ENCODE measurements around the gene ANKRD44.

Gene ANKRD44

DNA sequence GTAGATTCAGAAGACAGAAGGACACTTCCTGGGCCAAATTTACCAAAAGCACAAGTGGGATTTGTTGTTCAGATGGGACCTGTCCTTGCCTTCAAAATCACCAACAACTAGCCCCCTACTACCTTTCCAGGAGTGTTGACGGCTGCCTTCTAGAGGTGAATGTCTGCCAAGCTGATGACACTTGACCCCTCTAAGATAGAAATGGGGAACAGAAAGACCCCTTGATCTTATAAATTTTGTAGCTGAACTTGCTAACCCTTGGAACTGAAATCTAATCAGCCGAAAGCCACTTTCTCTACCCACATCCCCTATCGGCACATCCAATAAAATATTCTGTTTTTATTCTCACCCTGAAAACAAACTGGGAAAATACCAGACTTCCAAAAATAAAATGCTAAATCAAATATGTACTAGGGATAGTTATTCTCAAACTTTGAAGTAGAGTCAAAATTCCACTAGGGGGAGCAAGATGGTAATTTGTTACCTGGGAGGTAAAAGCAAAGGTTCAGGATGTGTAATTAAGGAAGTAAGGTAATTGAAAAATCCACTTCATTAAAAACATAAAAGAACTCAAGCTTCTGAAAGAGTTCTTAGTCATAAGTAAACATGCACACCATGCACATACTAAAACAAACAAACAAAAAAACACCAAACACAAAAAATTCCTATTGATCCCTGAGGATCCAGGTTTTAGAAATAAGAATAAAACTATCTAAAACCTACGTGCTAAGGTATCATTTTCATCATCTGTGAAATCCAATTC lies 119.2 kb downstream of the ANKRD44 start:
- no peak overlapping the region for H3K27ac ChIP-seq (ENCODE audit: low read depth, low read length)
- H3K4me1 ChIP-seq (ENCODE audit: control insufficient read depth, insufficient read depth, low read length), result peaks cover 11% of the 10 kb centered on the region
- no peaks in the 10 kb centered on the region for H3K27me3 ChIP-seq (ENCODE audit: control insufficient read depth, insufficient read depth, low read length)
- H3K36me3 ChIP-seq (ENCODE audit: control insufficient read depth, insufficient read depth, low read length), result no peaks in the 10 kb centered on the region
- H3K4me3 ChIP-seq (ENCODE audit: low read depth, low read length), result no peak overlapping the region
- H3K9me3 ChIP-seq (ENCODE audit: control insufficient read depth, insufficient read depth, low read length), result no peaks in the 10 kb centered on the region
- no peak overlapping the region for H3K9ac ChIP-seq (ENCODE audit: low read depth, low read length)

DNA sequence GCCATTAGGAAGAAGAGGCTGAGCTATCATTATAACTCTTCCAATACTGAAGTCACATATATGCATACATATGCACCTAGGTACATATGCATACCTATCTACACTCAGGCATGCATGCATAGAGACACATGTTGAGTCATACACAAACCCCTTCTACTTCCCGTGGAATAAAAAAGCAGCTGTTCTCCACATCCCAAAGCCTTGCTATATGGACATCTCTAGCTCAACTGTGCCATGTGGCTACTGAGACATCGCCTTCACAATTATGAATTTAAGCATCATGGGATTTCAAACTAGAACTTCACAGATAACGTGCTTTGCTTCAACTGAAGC lies 120.5 kb downstream of the ANKRD44 start:
- H3K27me3 ChIP-seq (ENCODE audit: control insufficient read depth, insufficient read depth, low read length), result no peaks in the 10 kb centered on the region
- H3K4me3 ChIP-seq (ENCODE audit: low read depth, low read length), result no peak overlapping the region
- H3K9ac ChIP-seq (ENCODE audit: low read depth, low read length), result no peak overlapping the region
- no peaks in the 10 kb centered on the region for H3K9me3 ChIP-seq (ENCODE audit: control insufficient read depth, insufficient read depth, low read length)
- H3K4me1 ChIP-seq (ENCODE audit: control insufficient read depth, insufficient read depth, low read length), result peaks cover 11% of the 10 kb centered on the region
- H3K27ac ChIP-seq (ENCODE audit: low read depth, low read length), result no peak overlapping the region
- H3K36me3 ChIP-seq (ENCODE audit: control insufficient read depth, insufficient read depth, low read length), result no peaks in the 10 kb centered on the region

DNA sequence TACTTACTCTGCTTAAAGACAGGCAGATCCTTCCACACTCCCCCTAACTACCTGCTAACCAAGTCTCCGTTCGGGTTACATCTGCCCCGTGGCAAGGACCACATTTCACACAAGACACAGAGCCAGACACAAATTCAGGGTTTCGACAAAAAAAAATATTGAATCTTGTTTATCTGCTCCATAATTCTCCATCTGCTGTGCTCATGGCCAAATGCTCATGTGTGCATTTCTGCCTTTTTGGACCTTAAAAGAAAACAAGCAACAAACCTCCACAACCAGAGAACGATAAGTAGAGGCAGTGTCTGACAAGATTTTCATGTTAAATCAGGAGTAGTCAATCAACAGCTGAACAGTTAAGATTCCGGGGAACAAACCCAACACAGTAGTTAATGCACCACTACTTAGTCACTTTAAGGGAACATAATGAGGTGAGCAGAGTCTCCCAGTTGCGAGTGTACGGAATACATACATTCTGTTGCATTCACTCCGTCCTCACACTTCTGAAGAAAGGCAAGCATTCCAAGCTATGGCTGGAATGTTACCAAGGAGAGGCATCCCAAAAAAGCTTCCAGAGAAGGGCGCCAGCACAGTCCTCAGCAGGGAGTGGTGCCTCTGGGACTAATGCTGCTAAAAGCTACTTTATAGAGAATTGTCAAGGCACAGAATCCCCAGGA lies 121.0 kb downstream of the ANKRD44 start:
- Histone ChIP-seq H3K4me3 (ENCODE audit: low read depth, low read length) (no peak overlapping the region), H3K27ac (ENCODE audit: low read depth, low read length) (no peak overlapping the region)

DNA sequence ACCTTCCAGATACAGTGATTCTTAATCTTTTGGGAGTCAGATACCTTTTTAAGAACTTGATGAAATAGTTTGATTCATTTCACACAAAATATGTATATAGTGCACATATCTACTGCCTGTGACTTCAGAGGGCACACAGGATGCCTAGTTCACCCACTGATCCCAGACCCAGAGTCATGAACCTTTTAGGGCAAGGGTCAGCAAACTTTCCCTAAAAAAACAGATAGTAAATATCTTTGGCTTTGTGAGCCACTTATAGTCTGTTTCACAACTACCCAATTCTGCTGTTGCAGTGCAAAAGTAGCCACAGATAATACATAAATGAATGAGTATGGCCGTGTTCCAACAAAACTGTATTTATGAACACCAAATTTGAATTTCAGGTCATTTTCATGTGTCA lies 124.9 kb downstream of the ANKRD44 start:
- Histone ChIP-seq H3K36me3 (ENCODE audit: control insufficient read depth, insufficient read depth, low read length) (no peaks in the 10 kb centered on the region), H3K4me3 (ENCODE audit: low read depth, low read length) (no peak overlapping the region), H3K9ac (ENCODE audit: low read depth, low read length) (no peak overlapping the region), H3K27me3 (ENCODE audit: control insufficient read depth, insufficient read depth, low read length) (no peaks in the 10 kb centered on the region), H3K4me1 (ENCODE audit: control insufficient read depth, insufficient read depth, low read length) (peaks cover 8% of the 10 kb centered on the region), H3K27ac (ENCODE audit: low read depth, low read length) (no peak overlapping the region), H3K9me3 (ENCODE audit: control insufficient read depth, insufficient read depth, low read length) (no peaks in the 10 kb centered on the region)

More for the DNA sequence above, 121.0 kb downstream of the ANKRD44 start:
- no peaks in the 10 kb centered on the region for H3K9me3 ChIP-seq (ENCODE audit: control insufficient read depth, insufficient read depth, low read length)
- no peak overlapping the region for H3K9ac ChIP-seq (ENCODE audit: low read depth, low read length)
- H3K4me1 ChIP-seq (ENCODE audit: control insufficient read depth, insufficient read depth, low read length), result peaks cover 11% of the 10 kb centered on the region
- no peaks in the 10 kb centered on the region for H3K27me3 ChIP-seq (ENCODE audit: control insufficient read depth, insufficient read depth, low read length)
- no peaks in the 10 kb centered on the region for H3K36me3 ChIP-seq (ENCODE audit: control insufficient read depth, insufficient read depth, low read length)

GRCh38 chr2:197184959-197185586 lies 125.5 kb downstream of the ANKRD44 start:
- no peaks in the 10 kb centered on the region for H3K36me3 ChIP-seq (ENCODE audit: control insufficient read depth, insufficient read depth, low read length)
- no peak overlapping the region for H3K9ac ChIP-seq (ENCODE audit: low read depth, low read length)
- no peaks in the 10 kb centered on the region for H3K9me3 ChIP-seq (ENCODE audit: control insufficient read depth, insufficient read depth, low read length)
- no peak overlapping the region for H3K4me3 ChIP-seq (ENCODE audit: low read depth, low read length)
- no peak overlapping the region for H3K27ac ChIP-seq (ENCODE audit: low read depth, low read length)
- H3K4me1 ChIP-seq (ENCODE audit: control insufficient read depth, insufficient read depth, low read length), result peaks cover 6% of the 10 kb centered on the region
- no peaks in the 10 kb centered on the region for H3K27me3 ChIP-seq (ENCODE audit: control insufficient read depth, insufficient read depth, low read length)

GRCh38 chr2:197183355-197183754 lies 127.2 kb downstream of the ANKRD44 start:
- Histone ChIP-seq H3K27ac (ENCODE audit: low read depth, low read length) (no peak overlapping the region), H3K27me3 (ENCODE audit: control insufficient read depth, insufficient read depth, low read length) (no peaks in the 10 kb centered on the region), H3K4me1 (ENCODE audit: control insufficient read depth, insufficient read depth, low read length) (no peaks in the 10 kb centered on the region)

DNA sequence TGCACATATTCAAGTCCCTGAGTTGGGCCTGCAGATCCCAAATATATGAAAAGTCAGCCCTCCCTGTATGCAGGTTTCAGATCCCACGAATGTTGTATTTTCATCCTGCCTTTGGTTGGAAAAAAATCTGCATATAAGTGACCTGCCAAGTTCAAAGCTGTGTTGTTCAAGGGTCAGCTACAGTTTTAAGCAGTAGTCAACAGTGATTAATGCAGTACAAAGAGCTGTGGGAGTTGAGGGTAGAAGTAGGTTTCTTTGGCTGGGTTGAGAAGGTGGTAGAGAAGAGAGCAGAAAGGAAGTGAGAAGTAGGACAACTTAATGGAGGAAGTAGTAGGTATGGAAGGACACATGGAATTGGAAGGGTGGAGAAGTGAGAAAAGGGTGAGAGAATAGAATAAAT lies 127.9 kb downstream of the ANKRD44 start:
- H3K9ac ChIP-seq (ENCODE audit: low read depth, low read length), result no peak overlapping the region
- H3K4me1 ChIP-seq (ENCODE audit: control insufficient read depth, insufficient read depth, low read length), result no peaks in the 10 kb centered on the region
- H3K27me3 ChIP-seq (ENCODE audit: control insufficient read depth, insufficient read depth, low read length), result no peaks in the 10 kb centered on the region
- no peaks in the 10 kb centered on the region for H3K9me3 ChIP-seq (ENCODE audit: control insufficient read depth, insufficient read depth, low read length)
- H3K4me3 ChIP-seq (ENCODE audit: low read depth, low read length), result no peak overlapping the region
- H3K36me3 ChIP-seq (ENCODE audit: control insufficient read depth, insufficient read depth, low read length), result no peaks in the 10 kb centered on the region
- H3K27ac ChIP-seq (ENCODE audit: low read depth, low read length), result no peak overlapping the region

More at GRCh38 chr2:197183355-197183754, 127.2 kb downstream of the ANKRD44 start:
- no peaks in the 10 kb centered on the region for H3K36me3 ChIP-seq (ENCODE audit: control insufficient read depth, insufficient read depth, low read length)
- no peaks in the 10 kb centered on the region for H3K9me3 ChIP-seq (ENCODE audit: control insufficient read depth, insufficient read depth, low read length)
- H3K9ac ChIP-seq (ENCODE audit: low read depth, low read length), result no peak overlapping the region
- no peak overlapping the region for H3K4me3 ChIP-seq (ENCODE audit: low read depth, low read length)

DNA sequence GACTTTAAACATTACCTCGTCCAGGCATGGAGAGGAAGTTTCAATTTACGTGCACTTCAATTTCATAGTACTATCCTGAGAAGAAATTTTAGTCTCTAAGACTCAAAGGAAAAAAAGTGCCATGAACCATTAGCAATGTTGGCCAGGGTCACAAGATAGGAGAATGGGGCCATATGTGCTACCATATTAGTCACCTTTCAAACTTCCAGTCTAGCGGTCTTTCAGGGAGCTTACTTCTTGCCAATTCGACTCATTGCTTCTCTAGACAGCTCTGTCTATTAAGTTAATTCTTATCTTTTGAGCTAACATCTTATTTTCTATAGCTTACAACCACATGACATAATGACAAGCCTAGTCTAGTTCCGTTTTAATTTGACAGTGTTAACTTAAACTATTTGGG lies 129.1 kb downstream of the ANKRD44 start:
- no peaks in the 10 kb centered on the region for H3K36me3 ChIP-seq (ENCODE audit: control insufficient read depth, insufficient read depth, low read length)

DNA sequence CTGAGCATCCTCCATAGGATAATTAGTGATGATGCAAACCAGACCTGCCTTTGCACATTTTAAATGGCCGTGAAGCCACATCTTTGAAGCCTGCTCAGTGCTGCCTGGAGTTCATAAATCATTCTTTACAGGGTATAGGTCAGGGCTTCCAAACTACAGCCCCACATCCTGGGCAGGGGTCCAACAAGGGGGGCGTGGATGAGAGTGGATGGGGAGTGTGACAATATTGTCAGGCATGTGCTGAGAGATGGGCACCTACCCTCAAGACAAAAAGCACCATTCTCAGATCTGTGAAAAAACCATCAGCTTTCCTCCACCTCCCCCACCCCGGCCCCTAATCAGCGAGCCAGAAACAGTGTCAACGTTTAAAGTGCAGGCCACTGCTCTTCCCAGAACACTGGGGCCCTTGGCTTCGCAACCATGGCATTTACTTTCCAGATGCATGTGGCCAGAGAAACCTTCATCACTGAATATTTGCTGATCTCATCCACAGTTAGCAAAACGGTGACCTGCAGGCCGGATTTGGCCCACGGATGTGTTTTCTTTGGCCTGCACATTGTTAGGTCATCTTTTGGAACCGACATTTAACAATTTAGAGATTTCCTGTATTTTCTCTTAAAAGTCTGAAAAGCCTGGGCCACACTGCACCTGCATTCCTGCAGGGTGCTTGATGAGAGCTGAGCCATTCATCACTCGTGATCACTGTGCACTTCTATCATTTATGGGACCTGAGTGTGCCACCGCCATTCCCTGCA lies 130.7 kb downstream of the ANKRD44 start:
- Histone ChIP-seq H3K27me3 (ENCODE audit: control insufficient read depth, insufficient read depth, low read length) (no peaks in the 10 kb centered on the region), H3K4me3 (ENCODE audit: low read depth, low read length) (no peak overlapping the region), H3K9ac (ENCODE audit: low read depth, low read length) (no peak overlapping the region), H3K4me1 (ENCODE audit: control insufficient read depth, insufficient read depth, low read length) (no peaks in the 10 kb centered on the region), H3K9me3 (ENCODE audit: control insufficient read depth, insufficient read depth, low read length) (no peaks in the 10 kb centered on the region), H3K27ac (ENCODE audit: low read depth, low read length) (no peak overlapping the region), H3K36me3 (ENCODE audit: control insufficient read depth, insufficient read depth, low read length) (no peaks in the 10 kb centered on the region)

More for the DNA sequence above, 129.1 kb downstream of the ANKRD44 start:
- Histone ChIP-seq H3K27ac (ENCODE audit: low read depth, low read length) (no peak overlapping the region), H3K27me3 (ENCODE audit: control insufficient read depth, insufficient read depth, low read length) (no peaks in the 10 kb centered on the region), H3K4me3 (ENCODE audit: low read depth, low read length) (no peak overlapping the region), H3K4me1 (ENCODE audit: control insufficient read depth, insufficient read depth, low read length) (no peaks in the 10 kb centered on the region), H3K9me3 (ENCODE audit: control insufficient read depth, insufficient read depth, low read length) (no peaks in the 10 kb centered on the region), H3K9ac (ENCODE audit: low read depth, low read length) (no peak overlapping the region)

DNA sequence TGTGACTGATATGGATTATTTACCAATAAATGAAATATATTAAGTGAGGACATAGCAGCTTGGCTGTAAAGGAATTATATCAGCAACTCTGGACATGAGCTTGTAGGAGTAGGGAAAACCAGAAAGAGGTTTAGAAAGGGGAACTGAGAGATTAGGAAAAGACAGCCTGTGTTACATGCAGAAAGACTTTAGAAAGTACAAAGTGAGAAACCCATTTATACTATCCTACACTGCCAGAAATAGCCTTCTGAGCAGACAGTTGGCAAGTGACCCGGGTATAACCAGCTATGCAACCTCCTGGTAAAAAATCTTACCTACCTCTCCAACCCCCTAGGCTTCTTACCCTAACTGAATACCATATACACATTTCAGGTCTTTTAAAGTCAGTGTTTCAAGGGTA lies 134.1 kb downstream of the ANKRD44 start:
- Histone ChIP-seq H3K4me1 (ENCODE audit: control insufficient read depth, insufficient read depth, low read length) (no peaks in the 10 kb centered on the region), H3K9me3 (ENCODE audit: control insufficient read depth, insufficient read depth, low read length) (no peaks in the 10 kb centered on the region), H3K27me3 (ENCODE audit: control insufficient read depth, insufficient read depth, low read length) (no peaks in the 10 kb centered on the region), H3K9ac (ENCODE audit: low read depth, low read length) (no peak overlapping the region), H3K4me3 (ENCODE audit: low read depth, low read length) (no peak overlapping the region), H3K27ac (ENCODE audit: low read depth, low read length) (no peak overlapping the region), H3K36me3 (ENCODE audit: control insufficient read depth, insufficient read depth, low read length) (no peaks in the 10 kb centered on the region)
